GM18517 (cell line): ENCODE measurements around the gene LPO.

ENCODE experiments used
- ATAC-seq: cut with Tn5 transposase; IDR thresholded peaks from one replicate; pipeline ENCODE4 v1.9.1; 2021; ENCODE audit warnings: mild to moderate bottlenecking, moderate library complexity; ENCODE audit not compliant: unreplicated experiment

The LPO gene

DNA sequence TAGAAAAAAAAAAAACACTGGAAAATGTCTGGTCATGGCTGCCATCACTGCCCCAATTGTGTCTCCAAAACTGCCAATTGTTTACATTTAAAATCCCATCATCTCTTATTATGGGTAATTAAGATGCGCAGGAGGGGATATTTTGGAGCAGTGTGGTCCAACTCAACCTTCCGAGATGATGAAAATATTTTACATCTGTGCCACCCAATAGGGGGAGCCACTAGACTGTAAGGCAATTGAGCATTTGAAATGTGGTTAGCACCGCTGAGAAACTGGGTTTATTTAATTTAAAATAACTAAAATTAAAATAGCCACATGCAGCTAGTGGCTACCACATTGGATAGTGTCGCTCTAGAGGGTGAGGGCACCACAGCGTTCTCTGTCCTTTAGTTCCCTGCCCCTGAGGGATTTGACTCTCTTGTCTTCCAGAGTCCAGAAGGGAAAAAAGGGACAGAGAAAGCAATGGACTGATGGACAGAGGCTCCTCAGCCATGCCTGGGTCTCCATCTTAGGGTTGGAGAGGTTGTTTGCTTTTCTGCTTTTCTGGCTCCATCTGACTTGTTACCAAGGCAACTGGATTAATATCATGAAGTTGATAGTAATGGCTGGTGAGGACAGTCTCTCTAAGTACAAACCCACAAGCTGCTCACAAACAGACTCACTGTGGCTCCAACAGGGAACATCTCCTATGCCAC lies 38.9 kb downstream of the LPO start:
- ATAC-seq = no peak

DNA sequence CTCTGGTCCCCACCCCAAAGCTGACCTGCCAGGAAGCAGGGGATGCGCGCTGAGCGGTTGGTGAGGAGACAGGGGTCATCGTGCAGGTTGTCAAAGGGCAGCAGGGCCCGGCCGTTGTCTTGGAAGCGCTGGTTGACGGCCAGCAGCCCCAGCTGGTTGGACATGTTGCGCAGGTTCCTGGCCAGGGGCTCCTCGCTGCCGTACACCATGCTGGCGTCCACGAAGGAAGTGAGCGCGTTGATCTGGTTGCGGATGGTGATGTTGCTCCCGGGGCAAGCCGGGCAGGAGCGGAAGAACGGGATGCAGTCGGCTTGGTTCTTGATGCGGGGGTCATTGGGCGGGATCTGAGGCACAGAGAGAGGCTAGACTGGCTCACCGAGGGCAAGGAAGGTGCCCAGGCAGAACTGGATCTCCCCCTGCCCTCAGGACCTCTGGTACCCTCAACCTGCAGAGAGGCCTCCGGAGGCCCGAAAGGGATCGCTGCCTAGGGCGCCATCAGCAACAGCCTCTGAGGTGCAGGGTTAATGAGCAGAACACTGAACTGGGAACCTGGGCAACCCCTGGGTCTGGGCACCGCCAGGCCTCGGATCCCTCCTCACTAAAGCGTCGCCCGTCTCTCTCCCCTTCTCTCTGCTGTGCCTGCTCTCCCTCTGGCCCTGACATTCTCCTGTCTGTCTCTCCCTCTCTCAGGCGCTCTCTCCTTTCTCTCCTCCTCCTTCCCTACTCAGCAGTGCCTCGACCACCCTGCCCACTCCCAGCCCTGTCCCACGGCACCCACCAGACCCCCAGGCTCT lies 39.6 kb downstream of the LPO start:
- no peak for ATAC-seq

DNA sequence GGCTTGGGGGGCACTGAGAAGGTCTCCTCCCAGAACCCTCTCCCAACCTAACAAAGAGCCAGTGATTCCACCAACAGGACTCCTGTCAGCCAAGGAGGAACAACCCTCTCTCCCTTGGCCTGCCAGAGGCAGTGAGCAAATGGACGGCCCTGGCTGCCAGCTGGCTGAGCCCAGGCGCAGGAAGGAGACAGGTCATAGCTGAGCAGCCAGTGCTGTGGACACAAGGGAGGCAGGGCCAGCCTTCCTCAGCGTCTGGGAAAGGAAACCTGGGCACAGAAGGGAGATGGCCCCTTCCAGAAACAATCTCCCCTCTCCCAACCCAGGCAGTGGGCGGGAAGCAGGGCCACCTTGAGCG lies 40.3 kb downstream of the LPO start:
- ATAC-seq = no peak

DNA sequence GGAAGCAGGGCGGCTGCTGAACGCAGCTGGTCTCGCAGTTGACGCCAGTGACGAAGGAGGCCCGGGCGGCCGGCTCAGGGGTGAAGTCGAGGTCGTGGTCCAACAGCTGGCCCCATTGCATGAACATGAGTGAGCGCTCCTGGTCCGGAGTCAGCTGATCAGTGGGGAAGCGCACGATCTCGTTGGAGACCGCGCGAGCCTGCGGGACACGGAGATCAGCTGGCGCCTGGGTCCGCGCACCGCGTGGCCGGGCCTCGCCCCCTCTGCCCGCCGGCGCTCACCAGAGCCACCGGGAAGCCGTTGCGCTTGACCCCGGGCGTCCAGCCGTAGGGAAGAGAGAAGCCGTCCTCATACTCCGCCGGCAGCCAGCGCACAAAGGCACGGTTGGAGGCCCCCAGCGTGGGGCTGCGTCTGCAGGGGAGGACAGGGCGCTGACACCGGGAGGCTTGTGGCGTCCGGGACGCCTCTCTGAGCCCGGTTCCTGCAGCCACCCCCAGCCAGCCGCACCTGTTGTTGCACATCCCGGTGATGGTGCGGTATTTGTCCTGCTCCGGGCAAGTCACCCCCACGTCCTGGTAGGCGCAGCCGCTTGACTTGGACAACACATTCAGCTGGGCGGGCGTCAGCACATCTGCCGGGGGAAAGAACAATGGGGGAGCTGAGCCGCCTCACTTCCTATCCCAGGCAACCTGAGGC lies 40.8 kb downstream of the LPO start:
- ATAC-seq = no peak

DNA sequence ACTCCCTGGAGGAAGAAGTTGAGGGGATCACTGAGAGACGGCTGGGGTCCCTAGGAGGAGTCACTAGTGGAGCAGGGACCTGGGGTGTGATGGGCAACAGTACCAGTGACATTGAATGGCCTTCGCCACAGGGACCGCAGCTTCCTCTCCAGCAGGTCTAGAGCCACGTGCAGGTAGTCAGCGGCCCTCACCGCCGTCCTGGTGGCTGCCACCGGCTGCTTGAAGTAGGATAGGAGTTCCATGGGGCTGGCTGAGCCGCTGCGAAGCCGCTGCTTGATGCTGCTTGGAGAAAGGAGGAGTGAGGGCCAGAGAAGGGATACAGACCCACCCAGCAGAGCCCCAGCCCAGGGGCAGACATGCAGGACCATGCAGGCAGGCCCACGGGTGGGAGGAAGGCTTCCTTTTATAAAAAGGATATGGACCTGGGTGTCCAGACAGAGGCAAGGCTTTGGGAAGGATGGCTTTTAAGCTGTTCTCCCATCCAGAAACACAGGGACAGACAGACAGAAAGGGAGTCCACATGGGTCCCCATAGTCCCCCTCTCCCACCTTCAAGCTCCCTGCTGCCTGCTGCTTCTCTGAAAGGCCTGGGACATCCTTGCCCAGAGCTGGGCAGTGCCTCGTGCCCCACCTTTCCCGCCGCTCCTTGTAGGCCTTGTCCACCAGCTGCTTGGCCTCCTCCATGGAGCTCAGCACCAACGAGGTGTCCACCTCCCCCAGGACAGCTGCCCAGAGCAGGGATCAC lies 41.5 kb downstream of the LPO start:
- no peak for ATAC-seq

DNA sequence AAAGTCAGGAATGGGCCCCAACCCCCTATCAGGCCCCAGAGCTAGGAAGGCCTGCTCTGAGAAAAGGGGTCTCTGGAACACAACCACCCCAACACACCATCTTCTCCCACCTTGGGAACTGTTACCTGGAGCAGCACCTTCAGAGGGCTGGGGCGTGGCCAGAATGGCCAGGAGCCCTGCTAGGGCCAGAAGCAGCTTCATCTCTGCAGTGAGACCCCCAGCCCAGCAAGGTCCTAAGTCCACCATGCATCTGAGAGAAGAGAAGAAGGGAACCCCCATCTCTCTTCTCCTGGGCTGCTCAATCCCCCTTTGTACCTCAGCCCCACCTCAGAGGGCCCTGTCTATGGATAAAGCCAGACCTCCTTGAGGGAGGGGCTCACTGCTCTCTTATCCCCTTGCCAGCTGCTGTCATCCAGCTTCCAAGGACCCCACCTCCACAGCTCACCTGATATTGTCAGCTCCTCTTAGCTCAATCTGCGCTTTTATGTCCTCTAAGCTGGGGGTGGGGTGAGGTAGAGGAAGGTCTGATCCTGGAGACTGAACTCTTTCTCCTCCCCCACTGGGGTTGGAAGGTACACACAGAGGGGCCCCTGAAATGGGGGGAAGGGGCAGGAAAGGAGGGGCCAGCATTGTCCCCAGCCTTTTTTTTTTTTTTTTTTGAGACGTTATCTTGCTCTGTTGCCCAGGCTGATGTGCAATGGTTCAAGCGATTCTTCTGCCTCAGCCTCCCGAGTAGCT lies 42.3 kb downstream of the LPO start, which contains the start of gene MPO:
MPO (minus strand) TSS at position 456 of the 738 bp plus-strand sequence; CDS start at position 279, 177 bp downstream.
- ATAC-seq = no peak

DNA sequence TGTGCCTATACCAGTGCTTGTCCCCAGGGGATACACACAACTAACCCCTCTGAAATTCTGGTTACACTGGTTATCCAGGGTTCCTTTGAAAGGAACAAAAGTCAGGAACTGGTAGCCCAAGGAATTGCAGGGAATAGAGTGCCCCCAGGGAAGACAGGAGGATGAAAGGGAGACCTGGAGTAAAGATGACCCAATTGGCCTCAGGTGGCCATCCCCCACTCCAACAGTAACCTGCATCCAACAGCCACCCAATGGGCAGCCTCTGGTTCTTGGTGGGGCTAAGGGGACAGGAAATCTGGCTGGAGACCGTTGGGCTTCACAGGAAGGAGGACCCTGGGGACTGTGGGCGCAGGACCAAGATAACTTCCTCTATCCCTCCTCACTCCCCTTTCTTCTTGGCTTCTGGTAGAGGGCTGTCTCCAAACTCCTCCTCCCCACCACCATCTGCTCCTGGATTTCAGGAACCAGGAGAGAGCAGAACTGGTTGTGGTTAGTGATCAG lies 43.2 kb downstream of the LPO start:
- no peak for ATAC-seq

DNA sequence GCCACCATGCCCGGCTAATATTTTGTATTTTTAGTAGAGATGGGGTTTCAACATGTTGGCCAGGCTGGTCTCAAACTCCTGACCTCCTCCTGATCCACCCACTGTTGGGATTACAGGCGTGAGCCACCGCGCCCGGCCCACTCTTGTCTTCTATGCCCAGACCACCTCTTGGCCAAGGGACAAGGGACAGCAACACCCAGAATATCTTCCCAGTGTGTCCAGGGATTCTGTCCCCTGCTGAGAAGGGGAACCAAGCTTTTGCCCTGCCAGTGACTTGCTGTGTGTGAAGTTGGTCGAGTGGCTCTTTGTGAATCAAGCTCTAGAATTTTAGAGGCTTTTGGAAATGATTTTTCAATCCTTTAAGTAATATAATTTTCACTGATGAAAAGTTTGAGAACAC lies 44.1 kb downstream of the LPO start:
- ATAC-seq = no peak

DNA sequence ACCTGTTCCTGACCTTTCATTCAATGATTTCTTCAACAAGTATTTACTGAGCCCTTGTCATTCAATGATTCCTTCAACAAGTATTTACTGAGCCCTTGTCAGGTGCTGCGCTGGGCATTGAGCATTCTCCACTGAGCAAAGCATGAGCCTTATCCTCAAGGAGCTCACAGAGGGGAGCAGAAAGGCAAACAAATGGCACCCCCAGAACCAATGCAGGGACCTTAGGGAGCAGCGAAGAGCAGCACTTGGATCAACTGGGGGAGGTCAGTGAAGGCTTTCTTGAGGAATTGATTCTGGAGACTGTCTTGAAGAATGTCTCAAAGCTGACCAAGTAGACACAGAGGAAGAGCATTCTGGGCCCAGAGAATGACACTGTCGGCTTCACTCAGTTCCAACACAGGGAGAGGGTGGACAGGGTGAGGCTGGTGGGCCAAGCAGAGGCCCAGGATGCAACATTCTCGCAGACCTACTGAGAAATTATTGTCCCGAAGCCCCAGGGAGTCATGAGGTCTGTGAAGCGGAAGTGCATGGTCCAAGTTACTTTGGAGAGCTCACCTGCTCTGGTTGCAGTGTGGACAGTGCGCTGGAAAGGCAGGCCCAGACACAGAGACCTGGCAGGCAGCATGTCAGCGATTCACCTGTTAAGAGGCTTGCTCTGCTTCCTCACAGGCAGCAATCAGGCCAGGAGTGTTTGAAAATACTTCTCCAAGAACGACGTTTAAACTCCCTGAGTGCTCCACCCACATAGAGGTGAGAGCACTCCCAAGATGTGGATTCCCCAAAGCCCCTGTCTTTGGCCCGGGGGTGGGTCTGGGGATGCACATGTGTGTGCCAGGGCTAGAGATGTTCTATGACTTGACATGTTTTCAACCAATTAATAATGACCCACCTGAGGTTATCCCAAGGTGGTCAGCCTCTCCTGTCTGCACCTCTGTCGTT lies 45.6 kb downstream of the LPO start:
- no peak for ATAC-seq

DNA sequence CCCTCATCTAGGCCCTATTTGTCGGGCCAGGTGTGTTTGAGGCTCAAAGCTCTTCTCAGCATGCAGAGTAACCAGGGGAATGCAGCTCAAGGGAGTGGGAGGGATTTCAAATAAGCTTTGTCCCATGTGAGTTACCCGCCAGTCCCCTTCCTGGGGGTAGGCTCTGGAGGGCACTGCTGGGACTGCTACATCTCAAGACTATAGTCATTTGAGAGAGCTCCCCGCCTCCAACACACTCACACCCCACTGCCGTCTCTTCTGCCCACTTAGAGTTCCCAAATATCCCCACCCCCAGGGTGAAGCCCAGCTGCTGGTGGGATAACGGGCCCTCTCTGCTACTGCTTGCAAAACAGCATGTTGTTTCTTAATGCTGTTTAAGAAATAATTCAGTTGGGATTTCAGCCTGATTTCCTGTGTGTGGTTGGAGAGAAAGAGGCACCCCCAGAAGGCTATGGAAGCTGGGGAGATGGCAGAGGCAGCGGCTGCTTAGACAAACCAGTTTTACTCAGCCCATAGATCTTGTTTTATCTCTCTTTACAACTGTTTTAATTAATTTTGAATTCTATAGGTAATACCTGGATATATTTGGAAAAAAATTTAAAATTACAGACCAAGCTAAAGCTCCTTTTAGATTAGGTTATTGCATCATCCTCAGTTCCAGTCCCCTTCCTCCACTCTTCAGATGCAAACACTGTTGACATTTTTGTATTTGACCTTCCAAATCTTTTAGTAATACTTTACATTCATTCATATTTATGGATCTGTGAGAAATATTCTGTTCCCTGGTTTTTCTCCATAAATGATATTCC lies 46.4 kb downstream of the LPO start:
- no peak for ATAC-seq

DNA sequence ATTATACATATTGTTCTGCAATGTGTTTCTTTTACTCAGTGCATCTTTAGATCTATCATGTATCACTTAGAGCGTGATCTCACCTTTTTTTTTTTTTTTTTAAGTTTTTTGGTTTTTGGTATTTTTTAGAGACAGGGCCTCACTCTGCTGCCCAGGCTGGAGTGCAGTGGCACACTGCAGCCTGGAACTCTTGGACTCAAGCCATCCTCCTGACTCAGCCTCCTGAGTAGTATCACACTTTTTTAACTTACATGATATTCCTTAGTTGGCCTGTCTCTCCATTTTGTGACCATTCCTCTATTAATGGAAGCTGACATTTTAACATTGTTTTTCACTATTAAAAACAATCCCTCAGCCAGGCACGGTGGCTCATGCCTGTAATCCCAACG lies 47.0 kb downstream of the LPO start:
- ATAC-seq = no peak

DNA sequence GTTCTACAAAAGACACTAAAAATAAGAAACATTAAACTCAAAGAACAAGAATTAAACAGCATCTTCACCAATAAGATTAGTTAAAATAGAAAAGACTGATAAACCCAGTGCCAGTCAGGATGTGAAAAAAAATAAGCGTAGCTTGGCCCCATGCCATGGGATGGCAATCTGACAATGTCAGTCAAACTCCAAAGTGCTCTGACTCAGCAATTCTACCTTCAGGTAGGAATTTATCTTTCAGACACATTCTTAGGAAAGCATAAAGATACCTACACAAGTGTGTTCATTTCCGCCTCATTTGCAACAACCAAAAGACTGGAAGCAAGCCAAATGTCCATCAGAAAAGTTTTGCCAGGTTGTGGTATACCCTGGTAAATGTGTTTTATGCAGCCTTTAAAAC lies 51.5 kb downstream of the LPO start:
- no peak for ATAC-seq

DNA sequence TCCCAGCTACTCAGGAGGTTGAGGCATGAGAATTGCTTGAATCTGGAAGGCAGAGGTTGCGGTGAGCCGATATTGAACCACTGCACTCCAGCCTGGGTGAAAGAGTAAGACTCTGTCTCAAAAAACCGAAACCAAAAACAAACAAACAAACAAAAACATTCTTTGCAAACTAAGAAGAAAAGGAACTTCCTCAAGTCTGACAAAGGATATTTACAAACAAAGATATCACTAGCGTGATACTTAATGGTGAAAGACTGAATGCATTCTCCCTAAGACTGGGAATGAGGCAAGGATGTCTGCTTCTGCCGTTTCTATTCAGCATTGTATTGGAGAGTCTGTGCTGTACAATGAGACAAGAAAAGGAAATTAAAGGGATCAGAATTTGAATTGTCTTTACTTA lies 52.9 kb downstream of the LPO start:
- ATAC-seq = no peak

DNA sequence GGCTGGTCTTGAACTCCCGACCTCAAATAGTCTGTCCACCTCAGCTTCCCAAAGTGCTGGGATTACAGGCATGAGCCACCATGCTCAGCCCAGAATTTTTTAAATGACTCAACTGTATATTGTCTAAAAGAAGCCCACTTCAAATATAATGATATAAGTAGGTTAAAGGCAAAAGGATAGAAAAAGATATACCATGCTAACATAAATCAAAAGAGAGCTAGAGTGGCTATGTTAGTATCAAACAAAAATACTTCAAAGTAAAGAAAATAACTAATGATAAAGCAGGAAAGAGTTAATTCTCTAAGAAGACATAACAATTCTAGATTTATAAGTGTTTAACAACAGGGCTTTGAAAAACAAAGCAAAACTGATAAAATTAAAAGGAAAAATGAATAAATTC lies 55.6 kb downstream of the LPO start:
- no peak for ATAC-seq

DNA sequence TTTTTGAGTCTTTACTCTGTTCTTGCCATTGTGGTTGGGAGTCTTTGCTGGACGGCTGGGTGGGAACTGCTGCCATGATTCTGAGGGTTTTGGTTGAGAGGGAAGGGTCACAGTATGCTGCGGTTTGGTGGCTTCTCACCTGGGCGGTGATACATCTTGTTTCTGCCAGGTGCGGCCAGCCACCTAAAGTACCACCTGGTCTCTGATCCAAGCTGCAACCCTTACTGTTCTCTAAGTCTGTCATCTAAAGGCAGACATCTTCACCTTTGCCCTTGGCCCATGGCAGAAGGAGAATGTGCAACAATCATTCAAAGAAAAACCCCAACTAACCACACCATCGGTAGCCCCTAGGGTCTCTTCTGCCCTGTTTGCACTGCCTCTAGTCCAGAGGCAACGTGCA lies 62.0 kb downstream of the LPO start:
- no peak for ATAC-seq

DNA sequence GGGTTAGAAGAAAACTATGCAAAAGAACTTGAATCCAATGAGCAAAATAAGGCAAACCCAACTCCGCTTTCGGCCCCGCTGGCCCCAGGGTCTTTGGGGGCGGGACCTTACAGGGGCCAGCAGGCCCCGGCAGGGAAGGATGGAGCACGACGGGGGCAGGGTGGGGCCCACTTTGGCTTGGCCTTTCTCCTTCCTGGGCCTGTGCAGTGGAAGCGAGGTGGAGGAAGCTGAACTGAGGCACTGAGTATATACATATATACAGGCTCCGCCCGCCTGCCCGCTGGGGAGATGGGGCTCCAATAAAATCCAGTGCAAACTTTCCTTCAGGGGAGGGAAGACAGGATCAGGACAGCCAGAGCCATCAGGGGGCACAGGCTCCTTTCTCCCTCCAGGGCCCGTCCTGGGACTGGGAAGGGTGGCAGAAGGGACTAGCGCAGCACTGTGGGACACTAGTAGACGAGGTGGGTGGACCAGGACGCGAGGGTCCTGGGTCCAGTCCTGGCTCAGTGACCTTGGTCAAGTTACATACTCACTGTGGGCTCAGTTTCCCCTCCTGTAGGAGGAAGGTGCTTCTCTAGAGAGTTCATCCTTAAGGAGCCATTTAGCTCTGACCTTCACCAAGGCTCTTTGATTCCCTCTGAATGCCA lies 63.2 kb downstream of the LPO start:
- no peak for ATAC-seq

DNA sequence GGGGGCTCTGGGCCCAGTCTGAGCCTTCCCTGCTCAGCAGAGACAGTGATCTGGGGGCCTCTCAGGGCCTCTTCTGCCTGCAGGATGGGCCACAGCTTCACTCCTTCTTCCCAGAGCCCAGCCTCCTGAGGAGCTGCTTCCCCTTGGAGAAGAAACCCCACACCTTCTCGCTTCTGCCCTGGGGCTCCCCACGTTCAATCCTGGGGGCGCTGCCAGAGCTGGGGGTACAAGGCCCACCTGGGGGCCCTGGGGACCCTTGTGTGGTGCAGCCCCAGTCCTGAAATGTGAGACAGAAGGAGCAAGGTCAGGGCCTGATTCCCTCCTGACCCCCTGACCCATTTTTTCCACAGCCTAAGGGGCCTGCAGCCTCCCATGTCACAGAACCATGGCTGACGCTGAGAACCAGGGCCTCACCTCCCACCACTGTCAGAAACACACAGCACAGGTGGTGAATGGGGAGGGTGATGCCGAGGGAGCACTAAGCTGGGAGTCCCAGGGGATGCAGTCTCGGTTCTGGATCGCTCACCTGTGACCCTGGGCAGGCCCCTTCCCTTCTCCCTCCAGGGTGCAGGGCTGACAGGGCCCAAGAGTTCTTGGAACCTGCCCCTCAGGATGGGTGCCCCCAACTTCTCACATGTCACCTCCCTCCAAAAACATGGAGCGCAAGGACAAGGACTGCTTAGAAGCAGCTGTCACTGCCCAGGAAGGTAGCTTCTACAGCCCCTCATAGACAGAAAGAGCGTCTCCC lies 64.0 kb downstream of the LPO start:
- ATAC-seq = no peak
